Stimulated activated CD4-positive, alpha-beta T cell treated with anti-CD3 and anti-CD28 coated beads, Interleukin-4, amount 100 ng/mL, for 24 hours (primary cell): ENCODE data around the gene LMNB1.
"Not testable (repeated sequence)": the region's sequence is repeated elsewhere in the genome, so short reads cannot be mapped to it uniquely, and the experiment has no call there.

Experiments
- DNase-seq: peaks from one replicate; pipeline ENCODE4 v3.0.0-alpha.2; 2020

The LMNB1 gene

DNA sequence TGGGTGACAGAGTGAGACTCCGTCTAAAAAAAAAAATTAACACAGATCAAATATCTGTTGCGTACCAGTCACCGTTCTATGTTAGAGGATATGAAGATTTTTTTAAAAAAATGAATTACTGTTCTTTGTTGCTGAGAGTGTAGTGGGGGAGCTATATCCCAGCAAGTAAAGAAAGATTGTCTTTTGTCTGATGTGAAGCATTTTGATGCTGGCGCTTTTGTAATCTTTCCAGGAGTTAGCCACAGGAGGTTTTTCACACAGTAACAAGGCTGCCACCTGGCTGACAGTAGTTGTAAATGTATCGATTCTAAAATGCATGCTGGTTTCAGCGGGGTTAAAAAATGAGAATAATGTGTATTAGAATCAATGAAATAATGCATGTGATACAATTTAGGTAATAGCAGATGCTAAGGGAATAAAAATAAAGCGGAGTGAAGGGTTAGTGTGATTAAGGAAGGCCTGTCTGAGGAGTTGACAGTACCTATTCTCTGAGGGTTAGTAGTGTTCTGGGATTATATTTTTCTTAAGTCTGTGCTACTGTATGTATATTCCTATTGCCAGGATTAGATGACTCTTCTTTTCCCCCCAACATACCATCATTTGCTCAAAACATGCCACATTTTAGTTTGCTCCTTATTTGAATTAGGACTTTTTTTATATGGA lies 3.4 kb downstream of the LMNB1 start:
- DNase-seq, result peak; percentile 60

DNA sequence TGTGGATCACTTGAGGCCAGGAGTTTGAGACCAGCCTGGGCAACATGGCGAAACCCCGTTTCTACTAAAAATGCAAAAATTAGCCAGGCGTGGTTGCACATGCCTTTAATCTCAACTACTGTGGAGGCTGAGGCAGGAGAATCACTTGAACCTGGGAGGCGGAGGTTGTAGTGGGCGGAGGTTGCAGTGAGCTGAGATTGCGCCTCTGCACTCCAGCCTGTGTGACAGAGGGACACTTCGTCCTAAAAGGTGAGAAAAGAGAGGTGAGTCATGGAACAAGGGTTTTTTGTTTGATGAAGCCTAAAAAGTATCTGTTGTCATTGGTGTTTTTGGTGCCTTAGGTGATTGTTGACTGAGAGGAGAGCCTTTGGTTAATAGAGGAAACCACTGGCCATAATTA lies 11.5 kb downstream of the LMNB1 start:
- DNase-seq, result peak; percentile 10

DNA sequence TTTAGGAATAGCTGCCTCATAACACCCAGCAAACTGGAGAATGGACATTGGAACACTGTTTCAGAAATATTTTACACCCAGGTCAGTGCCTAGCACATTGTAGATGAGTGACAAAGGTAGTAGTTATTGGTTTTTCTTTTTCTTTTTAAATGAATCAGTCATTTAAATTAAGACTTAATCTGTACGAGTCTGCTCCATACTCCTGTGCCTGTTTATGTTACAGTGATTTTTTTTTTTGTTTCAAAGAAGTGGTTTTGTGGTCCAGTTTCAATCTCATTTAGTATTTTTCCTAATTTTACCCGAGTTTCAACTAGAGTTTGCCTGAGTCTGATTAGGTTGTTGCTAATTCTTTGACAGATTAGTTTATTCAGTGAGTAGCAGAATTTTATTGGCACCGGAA lies 16.2 kb downstream of the LMNB1 start:
- DNase-seq, result no peak

DNA sequence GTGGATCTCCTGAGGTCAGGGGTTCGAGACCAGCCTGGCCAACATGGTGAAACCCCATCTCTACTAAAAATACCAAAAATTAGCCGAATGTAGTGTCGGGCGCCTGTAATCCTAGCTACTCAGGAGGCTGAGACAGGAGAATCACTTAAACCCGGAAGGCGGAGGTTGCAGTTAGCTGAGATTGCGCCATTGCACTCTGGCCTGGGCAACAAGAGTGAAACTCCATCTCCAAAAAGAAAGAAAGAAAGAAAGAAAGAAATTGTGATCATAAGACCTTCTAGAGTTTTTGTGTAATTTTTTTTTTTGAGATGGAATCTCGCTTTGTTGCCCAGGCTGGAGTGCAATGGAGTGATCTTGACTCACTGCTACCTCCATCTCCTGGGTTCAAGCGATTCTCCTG lies 16.7 kb downstream of the LMNB1 start:
- not testable (repeated sequence) for DNase-seq

DNA sequence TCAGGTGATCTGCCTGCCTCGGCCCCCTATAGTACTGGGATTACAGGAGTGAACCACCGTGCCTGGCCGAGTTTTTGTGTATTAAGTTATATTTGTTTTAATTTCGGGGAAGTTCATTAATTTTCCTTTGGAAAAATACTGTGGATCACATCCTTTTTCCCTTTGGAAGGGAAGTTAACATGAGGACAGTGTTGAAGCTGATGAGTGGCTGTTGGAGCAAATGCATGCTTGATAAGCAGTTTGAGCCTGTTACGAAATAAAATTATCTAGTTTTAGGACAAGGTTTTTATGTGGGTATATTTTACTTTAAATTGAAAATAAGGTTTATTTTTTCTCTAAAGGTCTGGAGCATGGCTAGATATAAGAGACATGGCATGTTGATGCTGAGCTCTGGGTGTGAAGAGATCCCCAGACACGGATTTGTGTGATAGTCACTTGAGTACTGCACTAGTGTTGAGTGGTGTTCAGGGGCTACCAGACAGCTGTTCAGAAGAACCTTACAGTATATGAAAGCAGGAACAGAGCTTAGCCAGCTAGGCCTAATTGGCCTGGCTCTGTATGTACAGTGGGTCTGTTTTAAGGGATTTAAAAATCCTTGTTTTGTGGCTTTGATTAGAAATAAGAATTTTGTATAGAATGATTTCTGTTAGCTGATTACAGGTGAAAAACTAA lies 17.4 kb downstream of the LMNB1 start:
- DNase-seq, result no peak

DNA sequence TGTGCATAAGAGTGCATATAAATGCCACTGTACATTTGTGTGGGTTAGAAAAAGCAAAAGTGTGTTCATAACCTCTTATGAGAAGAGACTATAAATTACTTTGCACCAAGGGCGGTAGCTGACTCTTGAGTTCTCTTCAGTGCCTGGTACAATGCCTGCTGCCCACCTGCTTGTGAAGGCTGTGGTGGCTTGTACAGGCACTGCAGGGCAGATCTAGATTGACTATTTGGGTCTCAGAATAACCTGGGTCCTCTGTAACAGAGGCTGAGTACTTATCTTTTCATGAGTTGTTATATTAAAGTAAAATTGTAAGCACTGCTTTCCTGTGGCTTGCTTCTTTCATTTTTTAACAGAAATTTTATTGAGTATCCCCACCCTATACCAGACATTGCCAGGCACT lies 22.8 kb downstream of the LMNB1 start:
- DNase-seq, result no peak

DNA sequence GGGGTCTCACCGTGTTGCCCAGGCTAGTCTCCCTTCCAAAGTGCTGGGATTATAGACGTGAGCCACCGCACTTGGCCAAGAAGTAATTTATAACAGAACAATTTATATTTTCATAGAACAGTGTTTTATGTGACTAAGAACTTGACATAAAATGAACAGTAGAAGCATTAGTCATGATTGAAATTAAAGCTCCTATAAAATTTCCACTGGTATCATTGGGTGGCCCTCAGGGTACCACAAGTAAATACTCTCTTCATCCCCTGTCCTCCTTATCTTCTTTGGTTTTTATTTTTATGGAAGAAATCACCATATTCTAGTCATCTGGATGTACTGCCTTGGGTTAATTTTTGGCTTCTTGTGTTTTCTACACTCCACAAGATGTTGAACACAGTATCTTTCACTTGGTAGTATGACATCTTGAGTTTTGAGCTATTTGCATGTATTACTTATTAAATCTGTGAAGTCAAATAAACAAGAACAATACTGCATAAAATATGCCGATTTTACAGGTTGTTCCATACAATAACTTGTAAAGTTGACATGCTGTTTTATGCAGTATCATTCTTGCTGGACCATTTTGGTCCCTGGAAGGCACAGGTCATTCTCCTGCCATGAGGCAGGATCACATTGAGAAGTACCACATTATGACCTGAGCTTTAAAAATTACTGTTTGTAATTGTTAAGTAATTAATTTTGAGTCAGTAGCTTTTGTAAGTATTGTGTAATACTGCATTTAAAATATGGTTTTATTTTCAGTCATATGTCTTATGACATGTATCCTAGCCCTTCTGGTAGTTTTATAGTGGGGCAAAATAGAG lies 24.4 kb downstream of the LMNB1 start:
- no peak for DNase-seq

DNA sequence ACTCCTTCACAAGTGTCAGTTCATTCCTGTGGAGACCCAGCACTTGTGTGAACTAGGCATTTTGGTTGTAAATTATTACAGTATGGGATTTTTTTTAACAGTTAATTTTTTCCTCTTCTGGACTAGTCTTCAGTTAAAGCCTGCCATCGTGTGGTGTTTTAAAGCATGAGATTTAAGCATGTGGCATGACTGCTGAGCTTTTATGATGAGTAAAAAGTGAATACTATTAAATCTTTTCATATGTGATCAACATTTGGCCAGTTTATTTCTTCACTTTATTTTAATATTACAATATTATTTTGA lies 25.0 kb downstream of the LMNB1 start:
- no peak for DNase-seq

DNA sequence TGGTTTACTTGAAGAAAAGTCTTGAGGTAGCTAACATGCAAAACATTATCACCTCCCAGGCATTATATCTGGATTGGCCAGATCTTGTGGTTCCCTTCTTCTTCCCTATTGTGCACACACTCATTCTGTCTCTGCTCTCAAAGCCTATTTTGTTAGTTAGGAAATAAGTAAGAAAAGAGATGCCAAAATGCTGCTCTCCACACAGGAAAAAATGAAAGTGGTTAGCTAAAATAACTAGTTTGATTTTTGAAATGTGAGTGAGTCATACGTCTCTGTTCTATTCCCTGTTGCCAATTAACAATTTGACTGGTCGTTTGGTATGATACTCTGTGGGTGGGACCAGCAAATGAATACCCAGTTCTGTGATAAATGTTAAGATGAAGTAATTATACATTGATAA lies 28.1 kb downstream of the LMNB1 start:
- DNase-seq, result no peak

DNA sequence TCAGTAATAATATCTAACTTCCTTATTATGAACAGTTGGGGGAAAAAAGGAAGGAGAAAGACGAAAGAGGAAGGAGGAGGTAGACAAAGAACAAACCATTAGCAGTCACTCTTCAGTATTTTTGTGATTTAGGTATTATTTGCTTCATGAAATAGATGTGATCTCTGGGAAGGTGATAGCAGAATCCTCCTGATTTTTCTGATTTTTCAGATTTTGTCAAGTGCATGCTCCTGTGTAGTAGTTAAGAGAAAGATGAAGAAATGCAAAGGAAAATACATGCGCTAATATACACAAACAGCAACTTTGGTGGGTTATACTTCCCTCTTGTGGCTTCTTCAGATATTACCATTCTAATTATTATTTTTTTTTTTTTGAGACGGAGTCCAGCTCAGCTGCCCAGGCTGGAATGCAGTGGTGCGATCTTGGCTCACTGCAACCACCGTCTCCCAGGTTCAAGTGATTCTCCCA lies 31.6 kb downstream of the LMNB1 start:
- DNase-seq, result no peak

DNA sequence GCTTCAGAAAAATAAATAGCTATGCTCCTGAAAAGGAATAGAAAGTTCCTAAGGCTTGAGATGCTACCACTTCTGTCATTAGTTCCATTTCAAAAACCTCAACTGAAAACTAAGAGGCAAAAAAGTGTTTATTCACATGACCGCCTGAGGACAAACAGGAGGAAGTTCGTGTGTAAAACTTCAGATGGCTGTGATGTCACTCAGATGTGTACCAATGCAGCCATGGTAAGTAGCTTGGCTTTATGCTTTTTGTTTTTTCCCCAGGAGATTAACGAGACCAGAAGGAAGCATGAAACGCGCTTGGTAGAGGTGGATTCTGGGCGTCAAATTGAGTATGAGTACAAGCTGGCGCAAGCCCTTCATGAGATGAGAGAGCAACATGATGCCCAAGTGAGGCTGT lies 33.0 kb downstream of the LMNB1 start:
- no peak for DNase-seq

DNA sequence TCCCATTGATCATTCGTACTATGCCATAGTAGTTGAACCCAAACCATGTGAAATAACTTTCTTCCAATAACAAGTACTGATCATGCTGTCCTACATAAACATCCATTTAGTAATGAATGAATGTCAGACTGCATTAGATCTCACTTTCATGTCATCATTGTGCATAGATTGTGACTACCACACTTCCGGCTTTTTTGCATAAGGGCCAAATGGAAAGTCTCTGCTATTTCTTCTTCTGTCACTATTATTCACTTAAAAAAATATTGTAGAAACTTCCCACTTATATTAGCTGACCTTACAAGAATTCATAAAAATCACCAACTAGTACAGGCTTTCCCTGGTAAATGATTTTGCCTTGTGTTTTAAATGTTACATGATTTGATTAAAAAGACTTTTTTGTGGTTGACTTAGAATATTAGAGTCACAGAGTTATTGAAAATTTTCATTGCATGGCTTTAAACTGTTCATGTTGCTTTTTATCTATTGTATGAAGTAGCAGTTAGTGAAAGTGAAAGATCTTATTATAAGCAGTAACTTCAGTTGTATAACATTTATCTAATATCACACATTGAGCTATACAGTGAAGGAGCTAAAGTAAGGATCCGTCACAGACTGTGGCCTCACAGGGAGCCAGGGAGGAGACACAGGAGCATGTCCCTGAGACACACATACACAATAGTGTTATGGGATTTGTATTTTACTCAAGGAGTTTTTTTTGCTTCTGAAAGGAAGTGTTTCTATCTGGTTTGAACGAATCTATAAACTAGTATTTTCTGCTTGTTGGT lies 33.9 kb downstream of the LMNB1 start:
- DNase-seq, result no peak

DNA sequence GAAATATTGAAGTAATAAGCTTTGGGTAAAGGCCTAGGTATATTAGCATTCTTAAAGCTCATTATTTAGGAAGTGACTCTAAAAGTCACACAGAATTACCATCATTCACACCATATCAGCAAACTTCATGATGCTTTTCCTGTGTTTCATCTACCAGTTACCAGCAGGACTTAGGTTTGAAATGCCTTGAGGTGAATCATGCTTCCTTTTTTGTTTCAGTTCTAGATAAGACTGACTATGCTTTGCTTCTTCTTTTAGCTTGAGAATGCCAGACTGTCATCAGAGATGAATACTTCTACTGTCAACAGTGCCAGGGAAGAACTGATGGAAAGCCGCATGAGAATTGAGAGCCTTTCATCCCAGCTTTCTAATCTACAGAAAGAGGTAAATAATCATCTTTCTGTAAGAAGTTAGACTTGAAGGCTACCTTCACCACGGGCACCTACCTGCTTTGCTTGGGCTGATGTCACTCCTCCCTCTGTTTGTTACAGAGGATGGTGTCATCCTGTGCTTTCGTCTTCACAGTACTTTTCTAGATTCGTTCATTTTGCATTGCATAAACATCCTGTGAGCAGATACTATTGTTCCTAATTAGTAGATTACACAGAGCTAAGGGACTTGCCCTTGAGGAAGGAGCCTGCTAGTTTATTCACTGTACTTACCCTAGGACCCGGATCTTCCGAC lies 34.7 kb downstream of the LMNB1 start:
- DNase-seq, result peak; percentile 35

DNA sequence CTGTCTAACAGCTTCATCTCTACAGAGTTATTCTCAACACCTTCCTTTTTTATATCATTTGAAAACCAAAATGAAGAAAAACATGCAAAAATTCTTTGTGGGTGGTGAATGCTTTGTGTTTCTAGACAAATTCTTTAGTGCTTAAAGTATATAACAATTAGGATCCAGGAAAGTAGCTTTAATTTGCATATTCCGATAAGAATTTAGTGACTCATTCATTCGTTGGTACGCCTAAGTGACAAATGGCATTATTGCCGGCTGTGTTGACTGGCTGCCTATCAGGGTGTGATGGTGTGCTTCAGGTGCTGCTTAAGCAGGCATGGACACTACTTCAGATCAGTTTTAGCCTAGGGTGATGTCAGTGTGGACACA lies 35.2 kb downstream of the LMNB1 start:
- DNase-seq, result no peak

DNA sequence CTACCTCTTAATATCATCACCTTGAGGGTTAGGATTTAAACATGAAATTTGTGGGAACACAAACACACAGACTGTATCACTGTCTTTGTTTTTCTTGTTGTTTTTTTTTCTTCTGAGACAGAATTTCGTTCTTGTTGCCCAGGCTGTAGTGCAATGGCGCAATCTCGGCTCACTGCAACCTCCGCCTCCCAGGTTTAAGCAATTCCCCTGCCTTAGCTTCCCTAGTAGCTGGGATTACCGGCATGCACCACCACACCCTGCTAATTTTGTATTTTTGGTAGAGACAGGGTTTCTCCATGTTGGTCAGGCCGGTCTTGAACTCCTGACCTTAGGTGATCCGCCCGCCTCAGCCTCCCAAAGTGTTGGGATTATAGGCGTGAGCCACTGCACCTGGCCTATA lies 36.9 kb downstream of the LMNB1 start:
- DNase-seq, result not testable (repeated sequence)

DNA sequence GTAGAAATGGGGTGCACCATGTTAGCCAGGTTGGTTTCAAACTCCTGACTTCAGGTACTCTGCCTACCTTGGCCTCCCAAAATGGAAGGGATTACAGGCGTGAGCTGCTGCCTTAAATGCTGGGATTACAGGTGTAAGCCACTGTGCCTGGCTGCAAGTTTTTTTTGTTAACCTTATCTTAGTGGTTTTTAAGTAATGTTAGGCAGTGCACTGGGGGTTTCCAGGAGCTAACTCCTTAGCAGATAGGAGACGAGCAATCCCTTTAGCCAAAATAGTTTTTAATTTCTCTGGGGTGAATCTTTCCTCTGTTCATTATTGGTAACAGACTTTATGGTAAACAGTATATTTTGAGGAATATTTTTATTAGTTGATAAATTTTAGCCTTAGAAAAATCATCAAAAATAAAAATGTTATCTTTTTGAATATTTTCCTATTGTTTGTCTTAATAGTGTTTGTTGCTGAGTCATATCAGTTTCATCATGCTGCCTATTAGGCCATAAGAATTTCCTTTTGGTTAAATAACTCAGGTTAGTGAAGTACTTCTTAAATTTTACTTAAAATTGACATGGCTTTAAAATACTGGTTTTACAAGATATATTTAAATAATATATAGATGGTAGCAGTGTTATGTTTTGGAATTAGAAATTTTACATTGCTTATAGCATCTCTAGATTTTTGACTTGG lies 37.9 kb downstream of the LMNB1 start:
- no peak for DNase-seq

DNA sequence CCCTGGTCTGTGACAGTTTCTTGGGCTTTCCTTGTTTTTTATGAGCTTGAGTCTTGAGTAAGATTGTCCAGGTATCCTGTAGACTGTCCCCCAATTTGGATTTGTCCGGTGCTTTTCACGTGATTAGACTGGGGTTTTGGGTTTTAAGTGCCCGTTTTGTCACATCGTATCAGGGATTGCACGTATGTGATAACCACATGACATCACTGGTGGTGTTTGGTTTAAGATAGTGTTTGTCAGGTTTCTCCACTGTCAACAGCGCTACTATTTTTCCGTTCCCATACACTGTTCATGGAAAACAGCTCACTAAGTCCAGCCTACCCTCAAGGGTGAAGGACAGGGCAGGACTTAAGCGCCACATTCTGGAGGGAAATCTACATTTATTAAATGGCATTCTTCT lies 39.7 kb downstream of the LMNB1 start:
- no peak for DNase-seq

DNA sequence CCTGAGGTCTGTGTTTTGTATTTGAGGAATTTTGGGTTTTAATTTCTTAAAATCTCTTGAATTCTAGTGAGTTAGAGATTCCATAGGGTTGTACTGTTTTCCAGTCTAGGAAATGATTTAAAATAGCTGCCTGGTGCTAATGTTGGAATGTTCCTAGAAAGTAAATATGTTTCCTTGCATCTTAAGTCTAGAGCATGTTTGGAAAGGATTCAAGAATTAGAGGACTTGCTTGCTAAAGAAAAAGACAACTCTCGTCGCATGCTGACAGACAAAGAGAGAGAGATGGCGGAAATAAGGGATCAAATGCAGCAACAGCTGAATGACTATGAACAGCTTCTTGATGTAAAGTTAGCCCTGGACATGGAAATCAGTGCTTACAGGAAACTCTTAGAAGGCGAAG lies 41.8 kb downstream of the LMNB1 start:
- no peak for DNase-seq

DNA sequence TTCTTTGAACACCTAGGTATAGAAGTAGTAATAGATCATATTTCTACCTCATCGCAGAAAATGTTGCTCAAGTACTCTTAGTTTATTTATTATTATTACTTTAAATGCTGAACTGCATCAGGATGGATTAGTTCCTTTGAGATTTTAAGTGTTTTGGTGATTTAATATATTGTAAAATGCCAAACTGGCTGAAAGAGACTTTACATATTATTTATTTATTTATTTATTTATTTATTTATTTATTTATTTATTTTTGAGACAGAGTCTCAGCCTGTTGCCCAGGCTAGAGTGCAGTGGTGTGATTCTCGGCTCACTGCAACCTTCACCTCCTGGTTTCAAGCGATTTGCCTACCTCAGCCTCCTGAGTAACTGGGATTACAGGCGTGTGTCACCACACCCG lies 42.3 kb downstream of the LMNB1 start:
- DNase-seq, result no peak

DNA sequence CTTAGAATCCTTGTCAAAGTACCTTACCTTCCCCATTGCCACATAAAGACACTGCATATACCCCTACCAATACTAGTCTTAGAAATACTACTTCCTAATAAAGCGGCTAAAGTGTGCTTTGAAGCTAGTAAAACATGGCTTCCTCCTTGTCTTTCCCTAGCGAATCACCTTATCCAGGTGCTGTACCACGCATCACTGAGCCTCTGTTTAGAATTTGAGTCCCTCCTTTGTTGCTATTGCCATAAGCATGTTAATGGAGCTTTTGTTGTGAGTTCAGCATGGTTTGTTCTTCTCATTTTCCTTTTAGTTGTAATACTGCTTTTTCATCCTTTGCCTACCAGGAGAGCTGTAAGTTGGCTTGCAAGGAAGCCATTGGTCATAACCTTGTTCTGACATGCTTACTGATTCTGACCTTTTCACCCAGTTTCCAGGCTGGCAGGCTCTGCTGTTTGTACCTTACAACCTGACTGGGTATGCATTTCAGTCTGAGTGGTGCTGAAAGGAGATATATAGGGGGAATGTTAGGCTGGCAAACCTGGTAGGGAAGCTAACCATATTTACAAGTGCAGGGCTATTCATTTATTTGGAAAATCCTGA lies 49.8 kb downstream of the LMNB1 start:
- no peak for DNase-seq

DNA sequence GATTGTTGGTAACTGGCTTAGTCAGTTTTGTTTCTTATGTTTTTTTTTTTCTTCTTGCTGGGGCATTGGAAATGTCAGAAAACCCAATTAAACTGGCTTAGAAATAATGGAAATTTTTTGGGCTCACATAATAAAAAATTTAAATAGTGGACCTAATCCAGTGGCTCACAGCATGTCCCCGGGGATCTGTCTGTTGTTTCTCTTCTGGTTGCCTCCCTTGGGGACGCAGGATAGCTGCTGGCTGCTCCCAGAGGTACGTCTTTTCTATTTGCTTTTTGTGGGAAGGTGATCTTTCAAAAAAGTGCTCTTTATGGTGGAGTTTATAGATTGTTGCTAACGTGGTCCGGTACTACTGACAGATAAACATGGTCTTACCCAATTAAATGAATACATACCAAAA lies 52.2 kb downstream of the LMNB1 start:
- DNase-seq, result no peak

DNA sequence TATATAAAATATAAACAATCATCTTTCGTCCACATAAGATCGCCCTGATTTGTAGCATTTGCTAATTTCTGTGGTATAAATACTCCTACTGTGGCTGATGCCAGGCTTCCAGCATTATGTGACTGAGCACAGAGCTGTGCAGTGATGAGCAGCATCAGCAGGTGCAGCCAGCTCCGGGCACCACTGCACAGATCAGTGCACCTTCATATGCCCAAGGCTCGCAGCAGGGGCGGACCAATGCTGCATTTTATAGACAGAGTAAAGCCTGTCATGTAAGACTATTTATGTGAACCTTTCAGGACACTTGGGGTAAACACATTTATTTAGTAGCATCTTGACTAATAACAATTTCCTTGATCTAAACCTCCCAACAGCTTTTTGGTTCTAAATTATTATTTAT lies 53.1 kb downstream of the LMNB1 start:
- no peak for DNase-seq
